ENCODE data around the gene C19orf53.

The C19orf53 gene

DNA sequence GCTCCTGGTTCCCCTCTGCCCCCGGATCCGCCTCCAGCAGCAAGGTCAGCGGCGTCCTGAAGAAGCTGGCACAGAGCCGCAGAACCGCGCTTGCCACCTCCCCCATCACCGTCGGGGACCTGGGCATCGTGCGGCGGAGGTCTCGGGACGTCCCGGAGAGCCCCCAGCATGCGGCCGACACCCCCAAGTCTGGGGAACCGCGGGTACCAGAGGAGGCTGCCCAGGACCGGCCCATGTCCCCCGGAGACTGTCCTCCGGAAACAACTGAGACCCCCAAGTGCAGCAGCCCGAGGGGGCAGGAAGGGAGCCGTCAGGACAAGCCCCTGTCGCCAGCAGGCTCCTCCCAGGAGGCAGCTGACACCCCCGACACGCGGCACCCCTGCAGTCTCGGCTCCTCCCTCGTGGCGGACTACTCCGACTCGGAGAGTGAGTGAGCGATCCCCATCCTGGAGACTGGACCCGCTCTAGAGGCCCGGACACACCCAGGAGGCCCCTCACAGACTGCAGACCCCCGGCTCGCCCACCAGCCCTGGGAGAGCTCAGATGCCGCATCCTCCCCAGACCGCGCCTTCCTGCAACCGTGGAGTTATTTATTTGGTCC lies 11.5 kb upstream of the C19orf53 start:
- Histone ChIP-seq H3K4me1 (ENCODE audit: control insufficient read depth, insufficient read depth, low read length, poor library complexity, severe bottlenecking) (peaks cover 5% of the 10 kb centered on the region), H3K27ac (ENCODE audit: insufficient read depth, low read length, poor library complexity, severe bottlenecking) (no peak overlapping the region), H3K9me3 (ENCODE audit: control insufficient read depth, low read length) (no peaks in the 10 kb centered on the region), H3K36me3 (ENCODE audit: control insufficient read depth, insufficient read depth, low read length) (peaks cover 27% of the 10 kb centered on the region), H3K27me3 (replicated peaks; ENCODE audit: control insufficient read depth, insufficient read depth, low read length, poor library complexity, severe bottlenecking) (no peaks in the 10 kb centered on the region), H3K4me3 (ENCODE audit: insufficient read depth, low read depth, low read length, poor library complexity, severe bottlenecking) (no peak overlapping the region)
- no peak for DNase-seq

- DNase-seq: no peak
- Histone ChIP-seq H3K36me3 (ENCODE audit: control insufficient read depth, insufficient read depth, low read length) (peaks cover 23% of the 10 kb centered on the region), H3K9me3 (ENCODE audit: control insufficient read depth, low read length) (no peaks in the 10 kb centered on the region), H3K27ac (ENCODE audit: insufficient read depth, low read length, poor library complexity, severe bottlenecking) (no peak overlapping the region), H3K27me3 (replicated peaks; ENCODE audit: control insufficient read depth, insufficient read depth, low read length, poor library complexity, severe bottlenecking) (no peaks in the 10 kb centered on the region), H3K4me1 (ENCODE audit: control insufficient read depth, insufficient read depth, low read length, poor library complexity, severe bottlenecking) (peaks cover 5% of the 10 kb centered on the region), H3K4me3 (ENCODE audit: insufficient read depth, low read depth, low read length, poor library complexity, severe bottlenecking) (no peak overlapping the region)
Observed at GRCh38 chr19:13763265-13763664, 11.0 kb upstream of the C19orf53 start.

DNA sequence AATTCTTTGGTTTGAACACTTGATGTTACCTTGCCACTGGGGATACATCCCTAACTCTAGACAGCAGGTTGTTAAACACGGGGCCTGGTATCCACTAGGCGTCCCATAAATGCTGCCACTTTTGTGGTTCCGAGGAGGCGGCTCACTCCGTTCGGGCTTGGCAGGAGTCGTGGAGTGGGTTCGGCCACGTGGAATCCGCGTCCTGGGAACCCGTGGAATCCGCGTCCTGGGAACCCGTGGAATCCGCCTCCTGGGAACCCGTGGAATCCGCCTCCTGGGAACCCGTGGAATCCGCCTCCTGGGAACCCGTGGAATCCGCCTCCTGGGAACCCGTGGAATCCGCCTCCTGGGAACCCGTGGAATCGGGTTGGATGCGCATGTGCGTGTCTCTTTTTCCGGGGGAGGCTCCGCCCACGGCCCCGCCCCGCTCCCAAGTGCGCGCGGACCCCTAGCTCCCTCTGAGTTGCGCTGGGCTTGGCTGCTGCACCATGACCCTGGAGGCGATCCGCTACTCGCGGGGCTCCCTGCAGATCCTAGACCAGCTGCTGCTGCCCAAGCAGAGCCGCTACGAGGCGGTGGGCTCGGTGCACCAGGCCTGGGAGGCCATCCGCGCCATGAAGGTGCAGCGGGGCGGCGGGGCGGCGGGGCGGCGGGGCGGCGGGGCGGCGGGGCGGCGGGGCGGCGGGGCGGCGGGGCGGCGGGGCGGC lies 10.0 kb upstream of the C19orf53 start, which contains the start of gene MRI1:
Gene MRI1 (plus strand): TSS at position 422 of the 707 bp plus-strand sequence. CDS start 67 bp downstream, at position 489.
- H3K36me3 ChIP-seq (ENCODE audit: control insufficient read depth, insufficient read depth, low read length): peaks cover 23% of the 10 kb centered on the region
- peak within 1 kb of the TSS; percentile 57 for H3K27ac ChIP-seq (ENCODE audit: insufficient read depth, low read length, poor library complexity, severe bottlenecking)
- DNase-seq: peak; percentile 46 to 48 (median 47)
- no peaks in the 10 kb centered on the region for H3K27me3 ChIP-seq (replicated peaks; ENCODE audit: control insufficient read depth, insufficient read depth, low read length, poor library complexity, severe bottlenecking)
- no peaks in the 10 kb centered on the region for H3K9me3 ChIP-seq (ENCODE audit: control insufficient read depth, low read length)
- H3K4me1 ChIP-seq (ENCODE audit: control insufficient read depth, insufficient read depth, low read length, poor library complexity, severe bottlenecking): peaks cover 5% of the 10 kb centered on the region
- peak within 1 kb of the TSS; percentile 73 for H3K4me3 ChIP-seq (ENCODE audit: insufficient read depth, low read depth, low read length, poor library complexity, severe bottlenecking)

DNA sequence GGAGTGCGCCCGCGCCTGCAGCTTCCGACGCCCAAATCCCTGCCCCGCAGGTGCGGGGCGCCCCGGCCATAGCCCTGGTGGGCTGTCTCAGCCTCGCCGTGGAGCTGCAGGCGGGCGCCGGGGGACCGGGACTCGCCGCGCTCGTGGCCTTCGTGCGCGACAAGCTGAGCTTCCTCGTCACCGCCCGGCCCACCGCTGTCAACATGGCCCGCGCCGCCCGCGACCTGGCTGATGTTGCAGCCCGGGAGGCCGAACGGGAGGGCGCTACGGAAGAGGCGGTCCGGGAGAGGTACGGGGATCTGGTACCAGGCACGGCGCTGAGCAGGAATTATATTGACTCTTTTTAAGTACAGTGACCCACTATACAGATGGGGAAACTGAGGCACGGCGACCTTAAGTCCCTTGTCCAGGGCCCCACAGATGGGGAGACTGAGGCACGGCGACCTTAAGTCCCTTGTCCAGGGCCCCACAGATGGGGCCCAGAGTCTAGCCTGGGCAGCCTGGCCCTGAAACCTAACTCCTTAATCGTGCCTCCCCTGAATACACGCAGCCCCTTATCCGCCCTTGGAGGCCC lies 9.3 kb upstream of the C19orf53 start:
- Histone ChIP-seq H3K27ac (ENCODE audit: insufficient read depth, low read length, poor library complexity, severe bottlenecking) (peak overlapping the region; percentile 32), H3K9me3 (ENCODE audit: control insufficient read depth, low read length) (no peaks in the 10 kb centered on the region), H3K36me3 (ENCODE audit: control insufficient read depth, insufficient read depth, low read length) (peaks cover 24% of the 10 kb centered on the region), H3K4me1 (ENCODE audit: control insufficient read depth, insufficient read depth, low read length, poor library complexity, severe bottlenecking) (peaks cover 5% of the 10 kb centered on the region), H3K4me3 (ENCODE audit: insufficient read depth, low read depth, low read length, poor library complexity, severe bottlenecking) (peak overlapping the region; percentile 73), H3K27me3 (replicated peaks; ENCODE audit: control insufficient read depth, insufficient read depth, low read length, poor library complexity, severe bottlenecking) (no peaks in the 10 kb centered on the region)
- DNase-seq: peak in 1 of 3 donors; percentile 15

- Histone ChIP-seq H3K4me1 (ENCODE audit: control insufficient read depth, insufficient read depth, low read length, poor library complexity, severe bottlenecking) (peaks cover 5% of the 10 kb centered on the region), H3K27ac (ENCODE audit: insufficient read depth, low read length, poor library complexity, severe bottlenecking) (no peak overlapping the region), H3K36me3 (ENCODE audit: control insufficient read depth, insufficient read depth, low read length) (peaks cover 23% of the 10 kb centered on the region), H3K27me3 (replicated peaks; ENCODE audit: control insufficient read depth, insufficient read depth, low read length, poor library complexity, severe bottlenecking) (no peaks in the 10 kb centered on the region), H3K4me3 (ENCODE audit: insufficient read depth, low read depth, low read length, poor library complexity, severe bottlenecking) (no peak overlapping the region), H3K9me3 (ENCODE audit: control insufficient read depth, low read length) (no peaks in the 10 kb centered on the region)
- no peak for DNase-seq
Observed at GRCh38 chr19:13765395-13766094, 8.7 kb upstream of the C19orf53 start.

DNA sequence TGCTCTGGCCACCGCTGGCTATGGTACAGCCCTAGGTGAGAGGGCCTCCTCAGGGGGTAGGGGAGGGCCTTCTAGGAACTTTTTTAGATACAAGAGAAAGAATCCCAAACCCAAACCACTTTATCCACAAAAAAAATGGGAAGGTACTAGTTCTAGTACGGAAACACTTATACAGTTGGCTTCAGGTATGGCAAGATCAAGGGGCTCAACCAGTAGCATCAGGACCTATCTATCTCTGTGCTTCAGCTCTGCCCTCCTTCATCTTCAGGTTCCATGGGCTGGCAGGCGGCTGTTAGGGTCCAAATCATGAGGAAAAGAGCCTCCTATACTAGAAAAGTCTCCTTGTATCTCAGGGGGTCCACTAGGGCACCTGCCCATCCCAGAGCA lies 8.2 kb upstream of the C19orf53 start:
- Histone ChIP-seq H3K27me3 (replicated peaks; ENCODE audit: control insufficient read depth, insufficient read depth, low read length, poor library complexity, severe bottlenecking) (no peaks in the 10 kb centered on the region), H3K9me3 (ENCODE audit: control insufficient read depth, low read length) (no peaks in the 10 kb centered on the region), H3K27ac (ENCODE audit: insufficient read depth, low read length, poor library complexity, severe bottlenecking) (no peak overlapping the region), H3K4me1 (ENCODE audit: control insufficient read depth, insufficient read depth, low read length, poor library complexity, severe bottlenecking) (peaks cover 5% of the 10 kb centered on the region), H3K4me3 (ENCODE audit: insufficient read depth, low read depth, low read length, poor library complexity, severe bottlenecking) (no peak overlapping the region), H3K36me3 (ENCODE audit: control insufficient read depth, insufficient read depth, low read length) (peaks cover 23% of the 10 kb centered on the region)
- DNase-seq: no peak

DNA sequence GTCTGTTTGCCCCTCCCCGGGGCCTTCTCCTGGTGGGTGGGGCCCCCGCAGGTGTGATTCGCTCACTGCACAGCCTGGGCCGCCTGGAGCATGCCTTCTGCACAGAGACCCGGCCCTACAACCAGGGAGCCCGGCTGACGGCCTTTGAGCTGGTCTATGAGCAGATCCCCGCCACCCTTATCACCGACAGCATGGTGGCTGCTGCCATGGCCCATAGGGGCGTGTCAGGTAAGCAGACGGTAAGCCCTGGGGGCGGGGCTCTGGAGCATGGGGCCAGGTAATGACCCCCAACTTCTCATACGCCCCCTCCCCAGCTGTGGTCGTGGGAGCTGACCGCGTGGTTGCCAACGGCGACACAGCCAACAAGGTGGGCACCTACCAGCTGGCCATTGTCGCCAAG lies 5.7 kb upstream of the C19orf53 start:
- Histone ChIP-seq H3K27ac (ENCODE audit: insufficient read depth, low read length, poor library complexity, severe bottlenecking) (no peak overlapping the region), H3K4me3 (ENCODE audit: insufficient read depth, low read depth, low read length, poor library complexity, severe bottlenecking) (no peak overlapping the region), H3K9me3 (ENCODE audit: control insufficient read depth, low read length) (no peaks in the 10 kb centered on the region), H3K4me1 (ENCODE audit: control insufficient read depth, insufficient read depth, low read length, poor library complexity, severe bottlenecking) (peaks cover 5% of the 10 kb centered on the region), H3K36me3 (ENCODE audit: control insufficient read depth, insufficient read depth, low read length) (peaks cover 21% of the 10 kb centered on the region), H3K27me3 (replicated peaks; ENCODE audit: control insufficient read depth, insufficient read depth, low read length, poor library complexity, severe bottlenecking) (no peaks in the 10 kb centered on the region)
- no peak for DNase-seq

GRCh38 chr19:13770013-13770635 lies 4.1 kb upstream of the C19orf53 start:
- no peak overlapping the region for H3K27ac ChIP-seq (ENCODE audit: insufficient read depth, low read length, poor library complexity, severe bottlenecking)
- H3K4me3 ChIP-seq (ENCODE audit: insufficient read depth, low read depth, low read length, poor library complexity, severe bottlenecking): no peak overlapping the region
- no peaks in the 10 kb centered on the region for H3K9me3 ChIP-seq (ENCODE audit: control insufficient read depth, low read length)
- no peak for DNase-seq
- H3K4me1 ChIP-seq (ENCODE audit: control insufficient read depth, insufficient read depth, low read length, poor library complexity, severe bottlenecking): peaks cover 4% of the 10 kb centered on the region
- no peaks in the 10 kb centered on the region for H3K27me3 ChIP-seq (replicated peaks; ENCODE audit: control insufficient read depth, insufficient read depth, low read length, poor library complexity, severe bottlenecking)
- peaks cover 21% of the 10 kb centered on the region for H3K36me3 ChIP-seq (ENCODE audit: control insufficient read depth, insufficient read depth, low read length)

GRCh38 chr19:13778398-13778797 lies 4.1 kb downstream of the C19orf53 start:
- peaks cover 25% of the 10 kb centered on the region for H3K36me3 ChIP-seq (ENCODE audit: control insufficient read depth, insufficient read depth, low read length)
- H3K9me3 ChIP-seq (ENCODE audit: control insufficient read depth, low read length): no peaks in the 10 kb centered on the region
- no peaks in the 10 kb centered on the region for H3K4me1 ChIP-seq (ENCODE audit: control insufficient read depth, insufficient read depth, low read length, poor library complexity, severe bottlenecking)
- no peak overlapping the region for H3K4me3 ChIP-seq (ENCODE audit: insufficient read depth, low read depth, low read length, poor library complexity, severe bottlenecking)
- DNase-seq: no peak
- no peak overlapping the region for H3K27ac ChIP-seq (ENCODE audit: insufficient read depth, low read length, poor library complexity, severe bottlenecking)
- H3K27me3 ChIP-seq (replicated peaks; ENCODE audit: control insufficient read depth, insufficient read depth, low read length, poor library complexity, severe bottlenecking): no peaks in the 10 kb centered on the region
